Panc1 (cell line): ENCODE measurements around the gene WDR86.

Source experiments
- CTCF ChIP-seq: fragments of 450-650 bp; IDR thresholded peaks from 2 replicates; pipeline ENCODE4 v1.5.1; 2017; ENCODE audit warnings: mild to moderate bottlenecking
- POLR2AphosphoS5 ChIP-seq: IDR thresholded peaks from 2 replicates; pipeline ENCODE4 v1.6.1; 2012; ENCODE audit warnings: mild to moderate bottlenecking, low read depth, low read length, moderate library complexity

GRCh38 chr7:151376218-151376902, 33.5 kb downstream of the WDR86 start:
- no peak for TF ChIP-seq CTCF
- no peak for TF ChIP-seq POLR2AphosphoS5
